Stomach (tissue), 9 donors: ENCODE measurements around the gene FSTL5. TPM values are rescaled to one million over a fixed set of nuclear protein-coding genes. Genes with fewer than 3 reads are reported as not detected.
A peak's percentile ranks its signal among the peaks of the same experiment; 100 is the strongest.

ENCODE experiments used
- DNase-seq, 2 donors: peaks; one replicate each; pipeline versions ENCODE4 v3.0.0 to v3.0.0-alpha.2; 2013 to 2019
- H3K27ac ChIP-seq, 5 donors: fragments of 200-600 bp in 4 of 5; sonication (generic) in 4 of 5; one replicate each; pipeline ENCODE4 v1.5.1; 2013 to 2019; ENCODE audit warnings: mild to moderate bottlenecking in 1 of 5, moderate library complexity in 1 of 5
- H3K27me3 ChIP-seq, 3 donors: fragments of 200-600 bp; sonication (generic); one replicate each; pipeline ENCODE4 v1.5.1; 2017 to 2019; ENCODE audit warnings: mixed run types in 1 of 3
- H3K36me3 ChIP-seq, 4 donors: fragments of 200-600 bp; sonication (generic); 1 replicate in 3 of 4; 2 replicates in 1 of 4; pipeline ENCODE4 v1.5.1; 2016 to 2019
- H3K4me1 ChIP-seq, 4 donors: fragments of 200-600 bp; sonication (generic); one replicate each; pipeline ENCODE4 v1.5.1; 2016 to 2019
- H3K4me3 ChIP-seq, 4 donors: fragments of 200-600 bp; sonication (generic) in 3 of 4; one replicate each; pipeline ENCODE4 v1.5.1; 2016 to 2019; ENCODE audit warnings: mild to moderate bottlenecking in 1 of 4
- H3K9me3 ChIP-seq, 4 donors: fragments of 200-600 bp; sonication (generic); one replicate each; pipeline ENCODE4 v1.5.1; 2016 to 2019
- EP300 ChIP-seq: sonication (generic); formaldehyde crosslinking; IDR thresholded peaks from one replicate; pipeline ENCODE4 v1.6.1; 2017; ENCODE audit warnings: antibody characterized with exemption
- POLR2A ChIP-seq, 4 donors: fragments of 450-650 bp; IDR thresholded peaks; one replicate each; pipeline ENCODE4 v1.6.1; 2016; ENCODE audit warnings: antibody characterized with exemption in 4 of 4, control low read depth in 2 of 4, mild to moderate bottlenecking in 1 of 4, moderate library complexity in 1 of 4
- POLR2AphosphoS5 ChIP-seq, 3 donors: sonication (generic); formaldehyde crosslinking; IDR thresholded peaks; one replicate each; pipeline ENCODE4 v1.6.1; 2016; ENCODE audit warnings: antibody characterized with exemption in 3 of 3
- WGBS, 5 donors: extraction: QIAGEN DNeasy Blood & Tissue Kit in 3 of 5; methylation state at CpG; one replicate each; pipeline versions ENCODE4 v1.1.5 to v1.1.7; 2013 to 2018; 5-methylcytosine and 5-hydroxymethylcytosine counted together
- intact Hi-C: fragments of 100-400 bp; cut with DNase I; formaldehyde crosslinking; loops from one replicate; pipeline ENCODE4 v1.15.1; 2023; ENCODE audit warnings: low total_unique reads
- polyA plus RNA-seq, 3 donors: library from polyadenylated mRNA; stranded (reverse); fragments of 200-250 nt; gene quantifications; one replicate each; pipeline ENCODE4 v1.2.3, GENCODE V29; 2013
- total RNA-seq, 5 donors: library from RNA; depleted of rRNA; stranded (reverse); fragments of >200 nt; gene quantifications; one replicate each; pipeline versions ENCODE4 v1.1.0 to v1.2.3, GENCODE V29; 2014 to 2016
- TF ChIP-seq, protein P1 (sequence below), 7 experiments: fragments of 450-650 bp in 4 of 7; fragments of 200-600 bp in 3 of 7; sonication (generic) in 3 of 7; IDR thresholded peaks; one replicate each; pipeline ENCODE4 v1.5.1; 2016 to 2019; ENCODE audit warnings: antibody characterized with exemption in 7 of 7, control low read depth in 2 of 7, mild to moderate bottlenecking in 1 of 7
- donor health status: healthy with polysubstance abuse.
- donor health status: Bipolar disorder and iron deficiency.
- donor health status: healthy.

The FSTL5 gene
- total and polyA plus RNA-seq, 8 donors, result 4.6 TPM; not detected in 7

DNA sequence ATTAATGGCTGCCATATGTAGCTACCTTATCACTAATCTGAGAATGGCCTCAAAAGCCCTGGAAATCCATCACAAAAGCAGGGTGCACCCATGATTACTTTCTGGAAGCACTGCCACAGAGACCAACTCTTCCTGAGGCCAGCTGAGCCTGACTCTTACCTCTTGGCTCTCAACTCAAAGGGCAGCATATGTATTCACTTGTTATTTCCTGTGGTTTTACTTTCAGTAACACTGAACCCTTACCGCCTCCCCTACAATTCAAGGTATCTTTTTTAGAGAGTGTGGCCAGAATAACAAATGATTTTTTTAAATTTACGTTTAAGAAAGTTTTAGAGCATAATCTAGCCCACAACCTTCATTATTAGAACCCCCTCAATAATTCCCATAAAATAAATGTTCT lies 434.9 kb downstream of the FSTL5 start:
- H3K36me3 ChIP-seq, result no peaks in the 10 kb centered on the region
- no peaks in the 10 kb centered on the region for H3K4me1 ChIP-seq
- H3K27ac ChIP-seq, result no peak overlapping the region
- intact Hi-C loops, result no loop called here
- H3K4me3 ChIP-seq, result no peak overlapping the region
- TF ChIP-seq, protein P1, sequence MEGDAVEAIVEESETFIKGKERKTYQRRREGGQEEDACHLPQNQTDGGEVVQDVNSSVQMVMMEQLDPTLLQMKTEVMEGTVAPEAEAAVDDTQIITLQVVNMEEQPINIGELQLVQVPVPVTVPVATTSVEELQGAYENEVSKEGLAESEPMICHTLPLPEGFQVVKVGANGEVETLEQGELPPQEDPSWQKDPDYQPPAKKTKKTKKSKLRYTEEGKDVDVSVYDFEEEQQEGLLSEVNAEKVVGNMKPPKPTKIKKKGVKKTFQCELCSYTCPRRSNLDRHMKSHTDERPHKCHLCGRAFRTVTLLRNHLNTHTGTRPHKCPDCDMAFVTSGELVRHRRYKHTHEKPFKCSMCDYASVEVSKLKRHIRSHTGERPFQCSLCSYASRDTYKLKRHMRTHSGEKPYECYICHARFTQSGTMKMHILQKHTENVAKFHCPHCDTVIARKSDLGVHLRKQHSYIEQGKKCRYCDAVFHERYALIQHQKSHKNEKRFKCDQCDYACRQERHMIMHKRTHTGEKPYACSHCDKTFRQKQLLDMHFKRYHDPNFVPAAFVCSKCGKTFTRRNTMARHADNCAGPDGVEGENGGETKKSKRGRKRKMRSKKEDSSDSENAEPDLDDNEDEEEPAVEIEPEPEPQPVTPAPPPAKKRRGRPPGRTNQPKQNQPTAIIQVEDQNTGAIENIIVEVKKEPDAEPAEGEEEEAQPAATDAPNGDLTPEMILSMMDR (IDR thresholded peaks at IDR 0.05), result no peak
- TF ChIP-seq EP300 (no peak), POLR2AphosphoS5 (IDR thresholded peaks at IDR 0.05) (no peak), POLR2A (IDR thresholded peaks at IDR 0.05) (no peak)
- H3K9me3 ChIP-seq, result no peaks in the 10 kb centered on the region
- WGBS, 5 donors, result 75 to 85% (median 78%) methylated on average over 2 of the region's 2 CpGs
- DNase-seq, result no peak
- H3K27me3 ChIP-seq, result no peaks in the 10 kb centered on the region

DNA sequence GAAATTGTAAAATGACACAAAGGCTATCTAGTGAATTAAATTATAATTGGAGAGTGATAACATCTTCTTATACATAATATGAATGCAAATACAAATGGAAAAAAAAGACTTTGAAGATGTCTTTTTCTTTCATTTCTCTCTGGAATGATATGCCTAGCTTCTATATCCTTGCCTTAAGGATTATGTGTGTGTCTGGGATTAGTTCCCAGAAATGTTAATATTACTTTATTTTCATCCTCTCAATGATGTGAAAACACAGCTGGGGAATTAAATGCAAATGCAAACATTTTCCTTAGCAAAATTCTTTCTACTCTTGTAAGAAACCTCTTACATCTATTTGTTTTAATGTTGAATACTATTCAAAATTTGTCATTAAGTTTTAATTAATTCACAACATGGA lies 441.9 kb downstream of the FSTL5 start:
- no peaks in the 10 kb centered on the region for H3K36me3 ChIP-seq
- TF ChIP-seq EP300, result no peak
- TF ChIP-seq POLR2A (IDR thresholded peaks at IDR 0.05), result no peak
- TF ChIP-seq, protein P1 (IDR thresholded peaks at IDR 0.05), result no peak
- intact Hi-C loops, result no loop called here

DNA sequence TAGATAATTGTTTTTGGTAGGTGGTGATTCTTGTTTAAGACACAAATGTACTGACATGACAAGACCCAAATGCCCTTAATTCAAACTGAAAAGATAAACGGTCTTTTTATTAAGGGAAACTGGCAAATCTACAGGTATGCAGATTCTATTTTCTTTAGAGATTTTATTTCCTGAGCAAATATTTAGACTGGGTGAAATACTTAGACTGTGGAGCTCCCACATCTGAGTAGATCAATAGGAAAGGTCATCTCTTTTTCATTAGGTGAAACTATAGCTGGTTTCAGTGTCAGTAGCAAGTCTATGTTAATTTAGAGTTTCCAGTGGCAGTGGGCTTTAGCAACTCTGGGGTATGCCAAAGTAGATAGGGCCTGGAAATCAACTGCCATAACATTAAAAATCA lies 446.7 kb downstream of the FSTL5 start:
- no peaks in the 10 kb centered on the region for H3K36me3 ChIP-seq
- no peak overlapping the region for H3K27ac ChIP-seq
- no peak overlapping the region for H3K4me3 ChIP-seq
- H3K27me3 ChIP-seq, result no peaks in the 10 kb centered on the region
- H3K9me3 ChIP-seq, result no peaks in the 10 kb centered on the region
- DNase-seq, result no peak
- 24 to 55% (median 33%) methylated on average over 1 of the region's 1 CpG for WGBS, 5 donors
- intact Hi-C loops, result no loop called here
- H3K4me1 ChIP-seq, result no peaks in the 10 kb centered on the region
- TF ChIP-seq EP300, result no peak
- no peak for TF ChIP-seq POLR2AphosphoS5 (IDR thresholded peaks at IDR 0.05)
- TF ChIP-seq, protein P1 (IDR thresholded peaks at IDR 0.05), result no peak
- no peak for TF ChIP-seq POLR2A (IDR thresholded peaks at IDR 0.05)

More for the DNA sequence above, 441.9 kb downstream of the FSTL5 start:
- Histone ChIP-seq H3K27me3 (no peaks in the 10 kb centered on the region), H3K4me1 (no peaks in the 10 kb centered on the region), H3K9me3 (no peaks in the 10 kb centered on the region), H3K4me3 (no peak overlapping the region), H3K27ac (no peak overlapping the region)
- DNase-seq, result peak in 1 of 2 donors; percentile 1

DNA sequence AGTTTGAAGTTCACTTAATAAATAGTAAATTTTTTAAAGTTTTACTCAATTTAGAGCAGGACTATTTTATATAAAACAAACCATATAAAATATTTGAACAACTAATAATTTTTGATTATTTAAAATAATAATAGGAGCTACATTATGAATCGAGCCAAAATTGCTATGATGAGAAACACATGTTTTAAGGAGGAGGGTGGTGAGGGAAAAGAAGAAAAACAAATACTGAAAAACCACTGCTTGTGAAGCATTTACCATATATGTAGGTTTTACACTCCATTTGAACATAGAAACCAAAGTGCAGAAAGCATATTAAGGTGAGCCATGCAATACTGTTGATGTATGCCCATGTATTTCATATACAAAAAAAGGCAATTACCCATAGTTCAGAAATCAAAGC lies 448.9 kb downstream of the FSTL5 start:
- WGBS, 5 donors, result 40 to 67% (median 60%) methylated on average over 1 of the region's 1 CpG
- Histone ChIP-seq H3K27ac (no peak overlapping the region), H3K36me3 (no peaks in the 10 kb centered on the region), H3K4me3 (no peak overlapping the region), H3K27me3 (no peaks in the 10 kb centered on the region), H3K4me1 (no peaks in the 10 kb centered on the region), H3K9me3 (no peaks in the 10 kb centered on the region)
- TF ChIP-seq, protein P1 (IDR thresholded peaks at IDR 0.05), result no peak
- TF ChIP-seq POLR2AphosphoS5 (IDR thresholded peaks at IDR 0.05) (no peak), EP300 (no peak), POLR2A (IDR thresholded peaks at IDR 0.05) (no peak)
- DNase-seq, result peak in 1 of 2 donors; percentile 4
- intact Hi-C loops, result no loop called here
